Karpas-422 (cell line): Measurements from ENCODE around the gene TUSC2. TPM values are rescaled to one million over a fixed set of nuclear protein-coding genes. Genes with fewer than 3 reads are reported as not detected.
A peak's percentile ranks its signal among the peaks of the same experiment; 100 is the strongest.

ENCODE experiments used
- DNase-seq: peaks from one replicate; pipeline ENCODE4 v3.0.0-alpha.2; 2015
- H2AFZ ChIP-seq: fragments of 200-600 bp; sonication (generic); 2 replicates; pipeline ENCODE4 v1.6.1; 2014; ENCODE audit warnings: antibody characterized with exemption, low read length, mixed read lengths
- H3K27ac ChIP-seq: fragments of 200-600 bp; sonication (generic); 2 replicates; pipeline ENCODE4 v1.5.1; 2014; ENCODE audit warnings: mild to moderate bottlenecking, low read length, moderate library complexity
- H3K27me3 ChIP-seq: fragments of 200-600 bp; sonication (generic); 2 replicates; pipeline ENCODE4 v1.6.1; 2014; ENCODE audit warnings: low read length, mixed read lengths
- H3K36me3 ChIP-seq: fragments of 200-600 bp; sonication (generic); 2 replicates; pipeline ENCODE4 v1.6.1; 2014; ENCODE audit warnings: low read length, mixed read lengths; ENCODE audit not compliant: insufficient read depth
- H3K4me1 ChIP-seq: fragments of 200-600 bp; sonication (generic); 2 replicates; pipeline ENCODE4 v1.6.1; 2014; ENCODE audit warnings: mild to moderate bottlenecking, low read length, mixed read lengths
- H3K4me2 ChIP-seq: fragments of 200-600 bp; sonication (generic); 2 replicates; pipeline ENCODE4 v1.6.1; 2014; ENCODE audit warnings: low read length, low read depth, mild to moderate bottlenecking; ENCODE audit not compliant: poor library complexity, severe bottlenecking
- H3K4me3 ChIP-seq: fragments of 200-600 bp; sonication (generic); 2 replicates; pipeline ENCODE4 v1.5.1; 2014; ENCODE audit warnings: mild to moderate bottlenecking, antibody characterized with exemption, low read length, mixed read lengths
- H3K79me2 ChIP-seq: fragments of 200-600 bp; sonication (generic); 2 replicates; pipeline ENCODE4 v1.6.1; 2014; ENCODE audit warnings: mild to moderate bottlenecking, low read length, mixed read lengths
- H3K9ac ChIP-seq: fragments of 200-600 bp; sonication (generic); 2 replicates; pipeline ENCODE4 v1.6.0; 2014; ENCODE audit warnings: low read length
- H3K9me2 ChIP-seq: fragments of 200-600 bp; sonication (generic), shearing (Covaris generic); replicated peaks from 2 replicates; pipeline ENCODE4 v1.6.0; 2014; ENCODE audit warnings: mild to moderate bottlenecking, low read length, moderate library complexity; ENCODE audit not compliant: insufficient read depth
- H3K9me3 ChIP-seq: fragments of 300-700, 200-600 bp; sonication (generic); 2 replicates; pipeline ENCODE4 v1.6.1; 2014; ENCODE audit warnings: low read length, mixed read lengths
- H4K20me1 ChIP-seq: fragments of 200-600 bp; sonication (generic); 2 replicates; pipeline ENCODE4 v1.6.1; 2014; ENCODE audit warnings: mild to moderate bottlenecking, antibody characterized with exemption, low read length, low read depth; ENCODE audit not compliant: insufficient read depth
- total RNA-seq: library from RNA; depleted of rRNA; stranded (reverse); fragments of >200 nt; shearing (Covaris generic); gene quantifications from 2 replicates; pipeline ENCODE4 v1.2.3, GENCODE V29; 2014; ENCODE audit warnings: low replicate concordance

Gene TUSC2
- total RNA-seq, 1 experiment from 2014 or later: 38.1 TPM

- Histone ChIP-seq H2AFZ (no peak overlapping the region), H3K36me3 (peaks cover 10% of the 10 kb centered on the region; the same call in 1 of the 2 replicates), H3K4me3 (no peak overlapping the region), H3K79me2 (peaks cover 22% of the 10 kb centered on the region), H3K4me2 (no peak overlapping the region), H3K27me3 (no peaks in the 10 kb centered on the region), H3K9me2 (no peaks in the 10 kb centered on the region), H3K27ac (no peak overlapping the region), H4K20me1 (peaks cover 6% of the 10 kb centered on the region; the same call in 1 of the 2 replicates), H3K4me1 (peaks cover 42% of the 10 kb centered on the region), H3K9ac (0 out of 2 replicates have a peak overlapping the region, but pooled peaks have one; percentile 90), H3K9me3 (no peaks in the 10 kb centered on the region)
- DNase-seq: no peak
Measured at GRCh38 chr3:50325497-50326181, 2.4 kb downstream of the TUSC2 start.

GRCh38 chr3:50325113-50325480 lies 2.9 kb downstream of the TUSC2 start:
- DNase-seq: no peak
- no peaks in the 10 kb centered on the region for H3K9me2 ChIP-seq
- no peak overlapping the region for H3K4me2 ChIP-seq
- peaks cover 9% of the 10 kb centered on the region; the same call in 1 of the 2 replicates for H3K36me3 ChIP-seq
- H4K20me1 ChIP-seq: peaks cover 6% of the 10 kb centered on the region; the same call in 1 of the 2 replicates
- peaks cover 27% of the 10 kb centered on the region for H3K79me2 ChIP-seq
- H2AFZ ChIP-seq: no peak overlapping the region
- H3K9me3 ChIP-seq: no peaks in the 10 kb centered on the region
- peaks cover 44% of the 10 kb centered on the region for H3K4me1 ChIP-seq
- H3K9ac ChIP-seq: no peak overlapping the region
- H3K4me3 ChIP-seq: no peak overlapping the region
- no peak overlapping the region for H3K27ac ChIP-seq
- H3K27me3 ChIP-seq: no peaks in the 10 kb centered on the region

GRCh38 chr3:50324351-50325112 lies 3.5 kb downstream of the TUSC2 start:
- Histone ChIP-seq H3K4me2 (no peak overlapping the region), H4K20me1 (peaks cover 6% of the 10 kb centered on the region; the same call in 1 of the 2 replicates), H3K79me2 (peaks cover 33% of the 10 kb centered on the region), H3K36me3 (peaks cover 4% of the 10 kb centered on the region; the same call in 1 of the 2 replicates), H3K27ac (no peak overlapping the region), H3K9me2 (no peaks in the 10 kb centered on the region), H3K27me3 (no peaks in the 10 kb centered on the region), H3K9ac (no peak overlapping the region), H3K4me3 (no peak overlapping the region), H3K4me1 (peaks cover 41% of the 10 kb centered on the region), H3K9me3 (no peaks in the 10 kb centered on the region), H2AFZ (no peak overlapping the region)
- peak; percentile 83 for DNase-seq

GRCh38 chr3:50323614-50324199 lies 4.3 kb downstream of the TUSC2 start:
- H3K4me1 ChIP-seq: peaks cover 34% of the 10 kb centered on the region
- DNase-seq: no peak

GRCh38 chr3:50323092-50323600 lies 4.9 kb downstream of the TUSC2 start:
- Histone ChIP-seq H3K9me3 (no peaks in the 10 kb centered on the region), H3K9ac (no peak overlapping the region), H3K27me3 (no peaks in the 10 kb centered on the region), H4K20me1 (peaks cover 6% of the 10 kb centered on the region; the same call in 1 of the 2 replicates), H3K79me2 (peaks cover 42% of the 10 kb centered on the region), H3K4me3 (no peak overlapping the region), H3K36me3 (peaks cover 9% of the 10 kb centered on the region; the same call in 1 of the 2 replicates), H3K4me2 (no peak overlapping the region), H3K27ac (no peak overlapping the region), H2AFZ (no peak overlapping the region), H3K9me2 (no peaks in the 10 kb centered on the region), H3K4me1 (peaks cover 29% of the 10 kb centered on the region)
- DNase-seq: no peak

More at GRCh38 chr3:50323614-50324199, 4.3 kb downstream of the TUSC2 start:
- Histone ChIP-seq H3K4me2 (no peak overlapping the region), H3K79me2 (peaks cover 41% of the 10 kb centered on the region), H2AFZ (no peak overlapping the region), H3K27me3 (no peaks in the 10 kb centered on the region), H3K36me3 (peaks cover 9% of the 10 kb centered on the region; the same call in 1 of the 2 replicates), H4K20me1 (peaks cover 6% of the 10 kb centered on the region; the same call in 1 of the 2 replicates), H3K9ac (no peak overlapping the region), H3K4me3 (no peak overlapping the region), H3K9me3 (no peaks in the 10 kb centered on the region), H3K9me2 (no peaks in the 10 kb centered on the region), H3K27ac (no peak overlapping the region)

GRCh38 chr3:50322386-50323091 lies 5.5 kb downstream of the TUSC2 start, which contains the start of gene HYAL2:
TSS of gene HYAL2 (minus strand) at chr3:50322745. CDS start at chr3:50320489, 2,256 bp downstream.
- peaks cover 37% of the 10 kb centered on the region for H3K79me2 ChIP-seq
- DNase-seq: no peak
- peak within 1 kb of the TSS; percentile 92 for H3K4me2 ChIP-seq
- peak within 1 kb of the TSS; percentile 89 for H3K4me3 ChIP-seq
- no peaks in the 10 kb centered on the region for H3K27me3 ChIP-seq
- peaks cover 9% of the 10 kb centered on the region; the same call in 1 of the 2 replicates for H3K36me3 ChIP-seq
- peaks cover 29% of the 10 kb centered on the region for H3K4me1 ChIP-seq
- H3K9ac ChIP-seq: peak within 1 kb of the TSS; percentile 91
- no peaks in the 10 kb centered on the region for H3K9me2 ChIP-seq
- peak within 1 kb of the TSS; percentile 67 for H3K27ac ChIP-seq
- H2AFZ ChIP-seq: peak within 1 kb of the TSS; percentile 59; the same call in 1 of the 2 replicates
- no peaks in the 10 kb centered on the region for H3K9me3 ChIP-seq
- H4K20me1 ChIP-seq: peaks cover 6% of the 10 kb centered on the region; the same call in 1 of the 2 replicates

- no peaks in the 10 kb centered on the region for H3K27me3 ChIP-seq
- H3K9me3 ChIP-seq: no peaks in the 10 kb centered on the region
- H3K27ac ChIP-seq: no peak overlapping the region
- no peak overlapping the region; the same call in 1 of the 2 replicates for H2AFZ ChIP-seq
- no peak for DNase-seq
- peaks cover 5% of the 10 kb centered on the region; the same call in 1 of the 2 replicates for H4K20me1 ChIP-seq
- no peaks in the 10 kb centered on the region for H3K9me2 ChIP-seq
- H3K4me1 ChIP-seq: peaks cover 30% of the 10 kb centered on the region
- peak overlapping the region; percentile 89; the same call in 1 of the 2 replicates for H3K4me3 ChIP-seq
- peak overlapping the region; percentile 92 for H3K4me2 ChIP-seq
- peaks cover 32% of the 10 kb centered on the region for H3K79me2 ChIP-seq
- peak overlapping the region; percentile 91 for H3K9ac ChIP-seq
- peaks cover 9% of the 10 kb centered on the region; the same call in 1 of the 2 replicates for H3K36me3 ChIP-seq
Measured at GRCh38 chr3:50322115-50322385, 6.0 kb downstream of the TUSC2 start.
